Urothelium cell line (cell line): Measurements from ENCODE around the gene IRF8.
"Not testable (repeated sequence)": the region's sequence is repeated elsewhere in the genome, so short reads cannot be mapped to it uniquely, and the experiment has no call there.

Experiments
- DNase-seq: peaks from one replicate; pipeline ENCODE4 v3.0.0; 2011; ENCODE audit warnings: low spot score, mixed read lengths
- FAIRE-seq: peaks from 2 replicates; lab custom pipeline; 2011; peaks lifted over from hg19 to GRCh38; lab: Jason Lieb, UNC

The IRF8 gene

DNA sequence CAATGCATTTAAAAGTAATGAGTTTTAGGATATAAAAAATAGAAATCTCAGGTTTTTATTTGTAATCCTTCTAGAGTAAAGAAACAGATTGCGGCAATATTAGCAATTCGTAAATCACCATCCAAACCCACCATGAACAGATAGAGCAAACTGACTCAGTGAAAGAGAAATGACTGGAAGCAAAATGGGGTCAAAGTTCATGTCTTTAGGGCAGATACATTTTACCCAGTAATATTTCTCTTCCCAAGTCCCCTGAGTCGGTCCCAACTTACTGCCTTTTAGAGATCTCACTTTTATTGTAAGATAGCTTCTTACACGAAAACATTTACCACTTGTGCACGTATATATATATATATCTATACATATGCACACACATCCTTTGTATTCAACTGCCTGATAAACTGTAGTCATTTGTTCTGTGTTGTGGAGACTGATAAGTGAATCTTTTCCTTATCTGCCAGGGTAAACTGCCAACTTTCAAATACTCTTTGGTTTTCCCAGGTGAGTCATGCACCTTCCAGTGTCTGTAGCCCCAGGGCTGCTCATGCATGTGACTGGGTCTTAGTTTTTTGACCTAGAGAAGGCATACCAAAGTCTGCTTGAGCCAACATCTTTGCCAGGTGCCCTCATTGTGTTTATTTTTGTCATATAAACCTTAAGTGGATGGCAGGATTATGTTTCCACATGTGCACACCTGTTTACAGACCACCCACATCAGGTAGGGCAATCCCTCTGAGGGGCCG lies 7.8 kb upstream of the IRF8 start:
- DNase-seq (peak; percentile 64), FAIRE-seq (no peak)

DNA sequence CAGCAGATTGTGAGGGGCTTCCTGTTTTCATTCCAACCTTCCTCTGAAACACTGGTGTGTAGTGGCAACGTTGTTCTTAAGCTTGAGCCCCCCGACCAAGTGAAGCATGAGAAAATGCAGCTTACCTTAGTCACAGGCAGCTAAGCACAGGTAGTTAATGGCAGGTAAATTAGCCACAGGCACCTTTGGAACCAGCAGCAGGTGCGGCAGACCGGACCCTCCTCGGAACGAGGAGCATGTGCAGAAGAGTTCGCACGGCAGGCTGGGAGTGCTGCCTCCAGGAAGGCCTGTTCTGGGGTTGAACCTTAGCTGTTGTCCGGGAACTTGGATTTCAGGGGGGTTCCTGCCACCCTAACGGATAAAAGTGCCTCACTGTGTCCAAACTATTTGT lies 7.2 kb upstream of the IRF8 start:
- DNase-seq (no peak), FAIRE-seq (no peak)

DNA sequence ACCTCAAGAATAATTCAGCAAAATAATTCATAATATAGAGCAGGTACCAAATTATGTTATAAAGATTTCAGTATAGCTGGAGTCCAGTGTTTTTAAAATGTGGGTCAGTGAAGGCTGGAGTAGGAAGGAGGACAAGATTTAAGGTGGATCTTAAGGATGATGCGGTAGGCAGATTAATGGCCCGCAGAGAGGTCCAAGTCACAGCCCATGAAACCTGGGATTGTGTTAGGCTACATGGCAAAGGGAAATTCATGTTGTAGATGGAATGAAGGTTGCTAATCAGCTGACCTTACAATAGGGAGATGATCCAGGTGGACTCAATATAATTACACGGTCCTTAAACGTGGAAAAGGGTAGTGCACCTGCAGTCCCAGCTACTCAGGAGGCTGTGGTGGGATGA lies 6.2 kb upstream of the IRF8 start:
- DNase-seq (no peak), FAIRE-seq (no peak)

DNA sequence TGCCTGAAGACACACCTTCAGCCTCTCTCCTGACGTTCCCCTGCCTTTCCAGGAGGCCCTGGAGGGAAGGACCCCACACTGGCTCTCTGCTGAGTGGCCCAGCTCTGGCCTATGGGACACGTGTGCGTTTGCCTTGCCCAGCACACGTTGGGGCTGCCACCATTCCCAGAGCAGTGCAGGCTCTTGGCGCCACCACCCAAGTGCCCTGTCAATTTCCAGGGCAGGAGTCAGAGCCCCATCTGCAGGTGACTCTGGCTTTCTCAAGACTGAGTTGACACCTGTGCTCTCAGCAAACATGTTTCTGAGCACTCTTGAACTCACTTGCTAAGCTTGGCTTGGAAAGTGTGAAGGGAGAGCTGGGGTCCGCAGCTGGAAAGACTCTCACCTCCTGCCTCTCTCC lies 4.7 kb upstream of the IRF8 start:
- no peak for DNase-seq
- no peak for FAIRE-seq

DNA sequence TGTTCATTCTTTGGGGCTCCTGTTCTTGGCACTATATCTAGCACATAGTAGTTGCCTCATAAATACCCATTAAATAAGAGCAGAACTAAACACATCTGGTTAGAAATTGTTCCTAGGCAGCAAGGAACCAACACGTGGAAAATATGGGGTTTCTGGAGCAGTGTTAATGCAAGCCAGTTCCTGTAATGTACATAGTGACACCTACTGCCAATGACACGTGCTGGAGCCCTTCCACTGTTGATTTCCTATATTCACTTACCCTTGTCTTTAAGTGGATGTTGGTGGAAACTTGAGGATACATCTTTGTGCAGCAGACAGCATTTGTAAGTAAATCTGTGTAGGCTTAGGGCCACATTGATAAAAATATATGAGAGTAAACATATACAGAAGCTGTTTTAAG lies 1.6 kb upstream of the IRF8 start:
- FAIRE-seq (no peak), DNase-seq (no peak)

DNA sequence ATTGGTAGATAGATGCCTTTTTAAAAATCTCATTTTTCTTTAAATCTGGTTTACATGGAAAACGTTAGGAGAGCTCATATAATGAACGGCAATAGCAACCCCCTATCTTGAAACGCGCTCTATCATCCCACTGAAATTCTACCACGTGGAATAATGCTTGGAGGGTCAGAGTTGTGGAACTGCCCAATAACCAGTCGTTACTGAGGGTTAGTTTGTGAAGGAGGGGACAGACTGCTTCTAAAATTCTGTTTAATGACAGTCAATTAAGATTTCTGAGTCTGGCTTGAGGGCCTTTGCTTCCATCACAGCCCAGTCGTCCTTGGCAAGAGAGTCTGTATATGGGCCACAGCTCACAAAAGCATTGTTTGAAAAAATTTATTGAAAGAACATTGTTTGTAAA lies 482 bp downstream of the IRF8 start:
- FAIRE-seq (no peak), DNase-seq (no peak)

DNA sequence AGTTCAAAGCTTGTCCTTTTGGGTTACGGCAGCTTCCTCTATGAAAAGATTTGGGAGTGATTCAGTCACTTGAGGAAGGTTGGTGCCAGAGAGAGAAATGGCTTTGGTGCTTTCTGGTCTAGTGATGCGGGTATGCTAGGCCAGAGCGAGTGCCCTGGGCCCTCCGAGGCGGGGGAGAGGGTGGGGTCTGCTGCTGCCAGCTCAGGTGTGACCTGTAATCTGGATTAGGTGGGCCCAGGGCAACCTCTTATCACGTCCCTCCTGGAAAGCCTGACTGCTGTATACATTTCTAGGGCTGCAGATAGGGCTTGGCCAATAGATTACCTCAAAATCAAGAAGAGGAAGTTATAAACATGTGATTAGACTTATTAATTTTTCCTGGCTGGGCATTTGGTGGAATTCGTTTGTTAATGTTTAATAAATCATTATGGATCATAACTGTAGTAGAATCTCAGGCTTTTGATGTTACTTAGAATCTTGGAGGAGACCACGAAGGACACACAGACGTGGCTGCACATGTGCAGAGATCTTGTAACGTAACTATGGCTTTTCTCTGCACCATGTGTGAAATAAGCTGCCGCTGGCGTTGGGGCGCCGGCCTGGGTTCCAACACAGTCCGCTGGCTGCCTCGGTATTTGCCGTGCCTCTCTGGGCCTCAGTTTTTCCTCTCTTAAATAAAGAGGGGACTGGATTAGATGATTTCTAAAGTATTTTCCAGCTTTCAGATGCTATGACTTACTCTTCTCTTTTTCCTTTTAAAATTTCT lies 1.2 kb downstream of the IRF8 start:
- FAIRE-seq (no peak), DNase-seq (no peak)

DNA sequence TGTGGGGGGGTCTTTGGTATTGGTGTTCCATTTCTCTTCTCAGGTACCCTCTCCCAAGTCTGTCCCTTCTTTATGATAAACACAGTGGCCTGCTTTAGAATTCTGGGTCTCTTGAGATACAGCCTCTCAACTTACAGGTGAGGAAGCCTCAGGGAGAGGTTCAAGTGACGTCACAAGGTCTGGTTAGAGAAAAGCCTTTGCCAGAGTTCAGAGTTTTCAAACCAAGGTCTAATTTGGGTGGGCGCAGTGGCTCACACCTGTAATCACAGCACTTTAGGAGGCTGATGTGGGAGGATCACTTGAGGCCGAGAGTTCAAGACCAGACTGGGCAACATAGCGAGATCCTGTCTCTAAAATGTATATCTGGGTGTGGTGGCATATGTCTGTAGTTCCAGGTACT lies 2.1 kb downstream of the IRF8 start:
- no peak for DNase-seq
- no peak for FAIRE-seq

DNA sequence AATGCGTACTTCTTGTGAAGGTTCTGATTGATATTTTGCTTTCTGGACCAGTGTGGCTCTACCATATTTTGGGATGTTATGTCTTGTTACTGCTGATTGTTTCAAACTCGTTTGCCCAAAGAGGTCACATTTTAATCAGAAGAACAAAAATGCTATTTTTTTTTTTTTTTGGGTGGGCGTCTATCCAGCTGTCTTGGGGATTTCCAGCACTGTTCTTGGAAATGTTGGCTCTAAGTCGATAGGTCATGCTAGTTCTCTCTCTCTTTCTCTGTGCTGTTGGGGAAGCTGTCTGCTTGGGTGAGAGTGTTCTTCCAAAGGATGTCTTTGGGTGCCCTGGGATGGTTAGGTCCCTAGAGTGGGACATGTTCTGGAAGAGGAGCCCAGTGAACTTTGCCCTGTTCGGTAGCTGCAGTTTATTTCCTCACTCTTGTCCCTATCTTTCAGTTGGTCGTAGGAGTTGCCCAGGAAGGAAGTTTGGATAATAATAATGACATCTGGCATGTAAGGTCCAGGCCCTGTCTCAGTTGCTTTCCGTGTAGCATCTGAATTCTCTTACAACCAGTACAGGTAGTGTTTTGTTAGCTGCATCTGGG lies 2.9 kb downstream of the IRF8 start:
- DNase-seq (no peak), FAIRE-seq (no peak)

DNA sequence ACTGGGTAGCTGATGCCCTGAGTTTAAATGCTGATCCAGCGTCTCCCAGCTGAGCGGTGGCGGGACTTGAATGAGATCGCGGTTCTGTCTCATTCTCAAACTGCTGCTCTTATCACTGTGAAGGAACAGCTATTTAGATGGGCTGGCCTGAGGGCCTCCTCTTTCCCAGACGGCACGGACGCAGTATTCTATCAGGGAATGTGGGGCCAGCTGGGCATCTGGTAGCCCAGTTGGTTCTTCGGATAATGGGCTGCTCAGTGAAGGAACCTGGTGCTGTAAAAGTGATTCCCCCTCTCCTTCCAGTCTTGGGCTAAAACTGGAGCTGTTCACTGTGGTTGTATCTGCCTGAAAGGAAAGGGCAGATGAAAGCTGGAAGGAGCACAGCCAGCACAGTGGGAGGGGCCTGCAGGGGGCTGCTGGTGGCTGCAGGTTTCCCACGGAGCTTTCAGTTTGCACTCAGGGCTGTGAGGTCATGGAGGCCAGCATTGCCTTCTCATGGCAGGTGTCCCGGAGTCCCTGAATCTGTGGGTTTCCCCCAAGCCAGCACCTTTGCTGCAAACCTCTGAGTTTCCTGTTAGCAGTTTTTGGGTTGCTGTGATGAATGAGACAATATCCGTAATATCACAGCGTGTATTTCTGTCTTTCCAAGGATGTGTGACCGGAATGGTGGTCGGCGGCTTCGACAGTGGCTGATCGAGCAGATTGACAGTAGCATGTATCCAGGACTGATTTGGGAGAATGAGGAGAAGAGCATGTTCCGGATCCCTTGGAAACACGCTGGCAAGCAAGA lies 3.6 kb downstream of the IRF8 start:
- DNase-seq (no peak), FAIRE-seq (no peak)

DNA sequence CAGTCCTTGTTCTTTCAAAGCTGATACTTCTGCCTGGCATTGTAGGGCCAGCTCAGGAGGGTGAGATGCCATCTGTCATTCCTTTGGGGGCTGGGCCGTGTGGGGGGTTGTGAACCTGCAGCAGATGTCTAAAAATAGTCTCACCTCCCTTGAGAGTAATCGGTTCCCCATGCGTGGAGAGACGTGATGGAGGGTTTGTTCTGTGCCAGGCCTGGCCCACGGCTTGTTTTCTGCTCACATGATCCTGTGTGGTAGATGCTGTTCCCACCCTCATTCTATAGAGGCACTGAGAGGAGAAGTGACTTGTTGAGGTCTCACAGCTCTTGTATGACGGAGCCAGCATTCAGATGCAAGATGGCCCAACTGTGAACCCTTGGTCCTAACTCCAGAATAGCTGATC lies 4.6 kb downstream of the IRF8 start:
- FAIRE-seq (no peak), DNase-seq (no peak)

DNA sequence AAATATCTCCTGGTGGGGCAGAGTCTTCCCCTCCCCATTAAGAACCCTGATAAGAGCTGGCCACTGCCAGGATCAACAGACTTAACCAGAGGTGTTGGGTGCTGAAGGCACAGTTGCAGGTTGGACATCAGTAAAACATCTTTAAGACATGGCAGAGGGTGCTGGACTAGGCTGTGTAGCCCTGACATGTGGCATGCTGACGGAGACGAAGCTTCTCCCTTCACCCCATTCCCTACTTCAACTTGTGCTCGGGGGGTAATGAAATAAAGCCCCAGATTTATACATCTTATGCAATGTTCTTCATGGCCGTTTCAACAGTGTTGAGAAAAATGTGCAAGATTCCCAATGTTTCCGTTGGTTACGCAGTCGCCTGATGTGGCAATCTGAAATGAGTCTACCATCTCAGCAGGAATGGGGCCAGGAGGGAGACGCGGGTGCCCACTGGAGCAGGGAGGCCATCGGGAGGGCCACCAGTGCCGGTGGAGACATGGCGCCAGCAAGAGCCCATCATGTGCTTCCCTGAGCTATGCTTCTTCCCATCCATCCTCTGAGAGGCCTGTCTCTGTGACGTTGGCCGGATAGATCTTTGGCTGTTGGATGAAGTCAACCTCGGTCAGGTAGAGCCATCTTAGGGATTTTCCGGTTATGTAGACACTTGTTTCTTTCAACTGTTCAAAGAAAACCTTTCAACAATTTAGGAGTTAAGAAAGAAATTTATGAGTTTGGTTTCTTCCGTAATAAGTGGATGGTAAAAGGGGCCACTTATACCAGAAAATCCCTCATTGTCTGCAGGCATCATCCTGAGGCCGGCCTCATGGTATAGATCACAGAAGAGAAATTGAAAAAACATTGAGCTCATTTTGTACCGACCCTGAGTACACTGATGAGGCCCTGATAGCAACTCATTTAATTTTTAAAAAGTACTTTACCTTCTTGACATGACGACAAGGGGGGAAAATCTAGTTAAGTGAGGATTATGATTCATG lies 6.4 kb downstream of the IRF8 start:
- no peak for DNase-seq
- FAIRE-seq = no peak

DNA sequence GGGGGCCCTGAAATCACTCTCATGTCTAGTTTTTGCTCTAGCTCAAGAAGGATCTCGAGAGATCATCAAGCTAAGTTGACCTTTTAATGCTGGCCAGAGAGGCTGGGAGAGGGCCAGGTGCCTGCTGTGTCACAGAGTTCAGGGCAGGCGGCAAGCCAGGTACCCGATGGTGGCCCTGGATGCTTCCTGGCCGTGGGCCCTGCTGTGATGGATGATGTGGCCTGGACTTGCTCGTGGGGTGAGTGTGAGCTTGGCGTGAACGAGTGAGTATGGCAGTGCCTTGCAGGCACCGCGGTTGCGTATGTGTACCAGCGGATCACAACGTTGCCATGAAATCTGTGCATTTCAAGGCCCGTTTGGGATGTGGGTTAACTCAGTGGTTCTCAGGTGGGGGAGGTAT lies 7.4 kb downstream of the IRF8 start:
- no peak for DNase-seq
- no peak for FAIRE-seq

DNA sequence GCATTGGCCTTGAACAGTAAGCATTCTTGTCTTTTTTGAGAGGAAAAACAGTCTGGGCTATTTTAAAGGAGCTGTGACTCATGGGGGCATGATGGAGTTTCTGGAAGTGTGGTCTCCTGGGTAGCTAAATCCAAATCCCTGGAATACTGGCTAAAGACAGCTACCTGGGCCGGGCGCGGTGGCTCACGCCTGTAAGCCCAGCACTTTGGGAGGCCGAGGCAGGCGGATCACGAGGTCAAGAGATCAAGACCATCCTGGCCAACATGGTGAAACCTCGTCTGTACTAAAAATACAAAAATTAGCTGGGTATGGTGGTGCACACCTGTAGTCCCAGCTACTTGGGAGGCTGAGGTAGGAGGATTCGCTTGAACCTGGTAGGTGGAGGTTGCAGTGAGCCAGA lies 8.3 kb downstream of the IRF8 start:
- not testable (repeated sequence) for DNase-seq, FAIRE-seq

DNA sequence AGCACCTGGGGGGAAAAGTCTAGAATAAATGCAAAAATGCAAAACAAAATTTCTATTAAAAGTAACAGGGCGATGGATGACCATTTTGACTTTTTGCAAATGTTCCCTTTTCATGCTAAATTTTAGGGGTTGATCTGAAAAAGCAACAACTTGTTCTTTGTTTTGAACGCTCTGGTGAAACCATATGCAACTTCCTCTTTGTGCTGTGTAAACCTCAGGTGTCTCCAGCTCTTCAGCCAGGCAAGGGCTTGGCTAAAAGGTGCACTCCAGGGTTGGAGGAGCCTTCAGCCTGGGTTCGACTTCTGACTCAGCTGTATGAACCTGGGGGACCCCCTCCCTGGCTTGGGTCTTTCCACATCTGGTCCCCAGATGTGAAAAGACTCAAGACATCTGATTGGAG lies 9.5 kb downstream of the IRF8 start:
- DNase-seq = no peak
- FAIRE-seq = no peak

DNA sequence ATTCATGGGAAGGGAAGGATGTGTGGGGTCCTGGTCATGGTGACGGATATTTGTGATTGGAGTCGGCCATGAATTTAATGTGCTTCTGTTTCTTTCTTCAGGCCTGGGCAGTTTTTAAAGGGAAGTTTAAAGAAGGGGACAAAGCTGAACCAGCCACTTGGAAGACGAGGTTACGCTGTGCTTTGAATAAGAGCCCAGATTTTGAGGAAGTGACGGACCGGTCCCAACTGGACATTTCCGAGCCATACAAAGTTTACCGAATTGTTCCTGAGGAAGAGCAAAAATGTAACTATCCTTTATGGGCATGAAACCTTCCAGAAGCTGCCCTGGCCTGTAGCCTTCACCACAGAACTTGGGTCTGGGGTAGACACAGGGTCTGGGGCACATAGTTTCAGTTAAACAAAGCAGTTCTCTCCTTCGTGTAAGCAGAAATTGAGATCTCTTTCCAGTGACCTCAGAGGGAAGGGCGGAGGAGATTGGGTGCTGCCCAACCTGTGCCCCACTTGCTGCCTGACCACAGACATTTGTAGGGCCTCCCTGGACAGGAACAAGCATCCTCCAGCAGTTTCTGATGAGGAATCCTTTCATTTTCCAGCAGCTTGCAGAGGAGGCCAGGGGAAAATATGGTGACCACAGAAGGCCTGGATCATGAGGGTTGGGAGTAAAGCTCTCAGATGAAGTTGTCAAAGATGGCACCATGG lies 10.1 kb downstream of the IRF8 start:
- DNase-seq = no peak
- no peak for FAIRE-seq

DNA sequence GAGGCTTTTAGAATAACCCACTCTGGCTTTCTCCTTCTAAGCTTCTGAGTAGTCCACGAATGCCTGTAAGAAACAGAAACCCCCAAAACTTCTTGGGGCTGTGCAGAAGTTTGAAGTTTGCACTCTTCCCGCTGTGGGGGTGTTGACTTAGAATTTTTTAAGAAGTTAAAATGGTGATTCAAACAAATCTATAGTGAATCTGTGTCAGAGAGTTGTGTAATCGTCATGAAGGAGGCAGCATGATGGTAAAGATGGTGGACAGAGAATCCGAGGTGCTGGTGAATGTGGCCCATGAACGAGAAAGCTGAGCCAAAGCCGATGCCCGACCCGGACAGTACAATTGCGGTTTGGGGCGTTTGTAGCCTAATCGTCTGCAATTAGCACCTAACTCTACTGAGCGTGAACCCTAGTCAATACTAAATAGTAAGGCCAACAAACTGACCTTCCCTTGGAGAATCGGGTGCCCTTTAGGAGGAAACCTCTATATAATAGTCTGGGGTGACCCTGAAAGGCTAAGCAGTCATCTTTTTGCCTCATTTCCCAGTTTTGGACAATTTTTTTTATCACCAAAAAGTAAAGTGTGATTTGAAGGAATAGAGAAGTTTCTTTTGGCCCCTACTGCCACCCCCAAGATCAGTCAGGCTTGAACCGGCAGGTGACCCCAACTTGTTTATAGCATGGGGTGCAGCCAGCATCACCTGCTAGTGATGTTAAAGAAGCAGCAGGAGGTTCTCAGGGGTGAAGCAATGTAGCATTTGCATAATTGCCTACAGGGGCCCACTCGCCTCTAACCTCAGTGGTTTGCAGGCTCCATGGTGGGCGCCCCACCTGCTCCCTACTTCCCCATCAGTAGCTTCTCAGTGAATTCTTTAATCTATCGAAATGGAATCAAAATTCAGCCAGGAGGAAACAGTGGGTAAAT lies 11.2 kb downstream of the IRF8 start:
- FAIRE-seq (no peak), DNase-seq (no peak)

DNA sequence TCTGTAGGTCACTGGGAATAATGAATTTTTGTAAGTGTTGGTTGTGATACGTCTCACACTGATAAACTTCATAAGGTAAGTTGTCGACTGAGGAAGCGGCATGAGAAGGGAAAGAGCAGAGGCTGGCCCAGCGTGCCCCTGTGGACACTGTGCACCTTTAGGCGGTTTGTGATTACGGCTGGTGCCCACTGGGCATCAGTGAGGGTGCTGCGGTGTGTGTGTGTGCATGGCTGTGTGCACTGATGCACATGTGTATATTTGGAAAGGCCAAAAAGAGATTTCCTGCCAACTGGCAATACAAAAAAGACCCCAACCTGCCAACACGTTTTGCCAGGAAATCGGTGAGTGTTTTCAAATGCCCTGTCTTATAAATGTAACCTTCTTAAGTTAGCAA lies 11.9 kb downstream of the IRF8 start:
- FAIRE-seq = no peak

More for the DNA sequence above, 11.9 kb downstream of the IRF8 start:
- DNase-seq = no peak
